Measurements from ENCODE around the gene REG4.

- TF ChIP-seq CTCF (IDR thresholded peaks at IDR 0.05) (no peak), EZH2 (IDR thresholded peaks at IDR 0.05; ENCODE audit: borderline replicate concordance, insufficient read depth, low read depth, low read length, poor library complexity, severe bottlenecking) (no peak)
Observed at GRCh38 chr1:119829625-119830024, 18.4 kb upstream of the REG4 start.

Data from B cell (primary cell).